HG03045 (cell line): ENCODE results near the gene NGEF.
"Not testable (repeated sequence)": the region's sequence is repeated elsewhere in the genome, so short reads cannot be mapped to it uniquely, and the experiment has no call there.

ENCODE experiments used
- ATAC-seq: cut with Tn5 transposase; IDR thresholded peaks from one replicate; pipeline ENCODE4 v1.9.1; 2021; ENCODE audit warnings: mild to moderate bottlenecking, moderate library complexity; ENCODE audit not compliant: unreplicated experiment

The NGEF gene

DNA sequence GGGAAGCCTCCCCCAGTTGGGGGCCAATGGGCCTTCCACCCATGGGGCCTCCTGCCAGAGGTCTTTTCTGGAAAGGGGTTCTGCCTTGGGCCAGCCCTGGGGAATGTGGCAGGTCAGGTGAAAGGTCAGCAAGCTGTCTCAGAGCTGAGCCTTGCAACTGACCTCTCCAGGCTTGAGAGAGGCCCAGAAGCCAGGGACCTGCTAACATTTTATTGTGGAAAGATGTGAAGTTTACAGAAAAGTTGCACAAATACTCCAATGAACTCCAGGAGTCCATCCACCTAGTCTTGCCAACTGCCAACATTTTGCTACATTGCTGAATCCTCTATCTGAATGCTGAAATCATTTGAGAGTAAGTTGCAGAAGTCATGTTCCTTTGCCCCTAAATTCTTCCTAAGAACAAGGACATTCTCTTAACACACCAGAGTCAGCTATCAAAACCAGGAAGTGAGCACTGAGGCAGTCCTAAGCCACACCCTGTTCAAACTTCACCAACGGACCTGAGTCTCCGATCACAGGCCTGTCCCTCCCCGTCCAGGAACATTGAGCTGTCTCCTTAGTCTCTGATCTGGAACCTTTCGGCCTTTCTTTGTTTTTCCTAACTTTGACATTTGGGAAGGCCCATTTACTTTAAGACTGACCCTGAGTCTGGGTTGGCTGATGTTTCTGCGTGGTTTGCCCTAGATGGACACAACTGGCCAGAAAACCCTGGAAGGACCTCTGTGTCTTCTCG is 139.0 kb downstream of the NGEF start:
- no peak for ATAC-seq

GRCh38 chr2:232873292-232873908 is 139.7 kb downstream of the NGEF start:
- ATAC-seq: no peak

DNA sequence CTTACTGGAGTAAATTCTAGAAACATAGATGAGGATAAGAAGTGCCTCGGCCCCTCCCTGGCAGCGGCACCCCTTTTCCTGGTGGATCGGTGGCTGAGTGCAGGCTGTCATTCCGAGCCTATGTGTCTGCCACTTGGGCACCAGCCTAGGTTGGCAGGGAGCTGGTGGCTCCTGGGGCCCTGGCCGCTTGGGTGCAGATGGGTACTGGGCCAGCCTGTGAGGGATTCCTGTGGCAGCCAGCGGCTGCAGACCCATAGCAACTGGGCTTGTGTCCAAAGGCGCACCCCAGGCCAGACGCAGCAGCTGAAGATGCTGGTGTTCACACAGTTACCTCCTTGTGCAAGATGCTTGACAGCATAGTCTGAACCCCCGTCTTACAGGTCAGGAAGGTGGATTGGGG is 140.2 kb downstream of the NGEF start:
- no peak for ATAC-seq

DNA sequence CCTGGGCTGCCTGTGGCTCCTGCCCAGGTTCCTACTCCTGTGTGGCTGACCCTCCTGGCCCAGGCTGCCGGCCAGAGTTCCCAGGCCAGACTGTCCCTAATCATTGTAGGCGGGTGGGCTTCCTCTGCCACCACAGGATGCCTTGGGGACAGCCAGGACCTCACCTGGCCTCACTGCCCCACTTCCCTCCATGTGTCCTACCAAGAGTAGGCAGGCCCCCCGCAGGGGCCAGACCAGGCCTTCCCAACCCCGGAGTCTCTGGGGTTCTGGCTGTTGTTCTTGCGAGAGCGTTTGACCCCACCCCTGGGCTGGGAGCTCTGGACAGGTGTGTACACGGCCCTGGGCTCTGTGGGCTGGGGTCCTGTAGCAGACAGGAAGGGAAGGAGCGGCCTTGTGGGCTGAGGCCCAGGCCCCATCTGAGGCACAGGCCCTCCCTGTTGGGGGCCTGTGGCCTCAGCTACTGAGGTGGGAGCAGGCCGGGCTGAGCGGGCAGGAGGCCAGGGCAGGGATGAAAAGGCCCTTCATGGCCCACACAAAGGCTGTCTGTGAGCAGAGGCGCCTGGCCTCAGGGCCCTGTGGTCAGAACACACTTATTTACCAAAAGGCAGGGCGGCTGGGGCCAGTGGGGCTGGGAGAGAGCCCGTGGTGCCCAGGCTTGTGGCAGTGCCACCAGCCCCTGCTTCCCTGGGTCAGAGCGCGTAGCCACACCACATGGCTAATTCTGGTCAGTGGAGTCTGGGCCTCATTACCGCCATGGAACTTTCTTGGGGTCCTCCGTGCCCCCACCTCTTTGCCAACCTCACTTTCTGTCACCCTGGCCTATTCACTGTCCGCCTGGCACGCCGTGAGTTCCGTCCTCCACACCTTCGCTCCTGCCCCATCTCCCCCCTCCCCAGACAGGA is 141.0 kb downstream of the NGEF start:
- no peak for ATAC-seq

- ATAC-seq: no peak
Measured at GRCh38 chr2:232871418-232871834, 141.6 kb downstream of the NGEF start.

- no peak for ATAC-seq
Measured at GRCh38 chr2:232870766-232871371, 142.2 kb downstream of the NGEF start.

DNA sequence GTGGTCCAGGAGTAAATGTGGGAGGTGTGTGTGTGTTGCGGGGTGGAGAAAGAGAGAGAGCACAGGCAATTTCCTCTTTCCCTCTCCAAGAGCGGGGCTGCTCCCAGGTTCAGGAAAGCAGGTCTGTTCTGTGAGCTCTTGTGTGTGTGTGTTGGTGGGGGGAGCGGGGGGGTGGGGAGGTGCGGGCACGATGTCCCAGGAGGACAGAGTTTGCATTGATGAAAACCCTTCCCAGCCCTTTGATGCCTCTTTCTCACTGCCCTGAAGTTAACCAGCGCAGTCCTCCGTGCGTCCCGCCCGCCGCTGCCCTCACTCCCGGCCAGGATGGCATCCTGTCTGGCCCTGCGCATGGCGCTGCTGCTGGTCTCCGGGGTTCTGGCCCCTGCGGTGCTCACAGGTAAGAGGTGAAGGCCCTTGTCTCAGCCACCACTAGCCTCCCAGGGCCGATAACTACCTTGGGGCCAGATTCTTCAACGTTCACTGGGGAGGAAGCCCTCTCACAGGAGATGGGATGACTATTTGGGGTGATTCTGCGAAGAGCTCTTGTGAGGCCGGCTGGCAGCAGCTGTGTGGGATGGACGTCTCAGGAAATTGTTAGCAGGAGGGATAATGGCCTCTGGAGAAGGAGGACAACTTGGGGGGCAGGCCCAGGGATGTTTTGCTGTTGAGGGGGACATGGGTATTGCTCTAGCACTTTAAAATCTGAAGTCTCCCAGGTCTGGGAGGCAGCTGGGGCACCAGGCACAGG is 142.9 kb downstream of the NGEF start, which contains the start of gene SNORC:
Gene SNORC (plus strand): TSS at position 247 of the 748 bp plus-strand sequence. CDS start 78 bp downstream, at position 325.
- no peak for ATAC-seq

DNA sequence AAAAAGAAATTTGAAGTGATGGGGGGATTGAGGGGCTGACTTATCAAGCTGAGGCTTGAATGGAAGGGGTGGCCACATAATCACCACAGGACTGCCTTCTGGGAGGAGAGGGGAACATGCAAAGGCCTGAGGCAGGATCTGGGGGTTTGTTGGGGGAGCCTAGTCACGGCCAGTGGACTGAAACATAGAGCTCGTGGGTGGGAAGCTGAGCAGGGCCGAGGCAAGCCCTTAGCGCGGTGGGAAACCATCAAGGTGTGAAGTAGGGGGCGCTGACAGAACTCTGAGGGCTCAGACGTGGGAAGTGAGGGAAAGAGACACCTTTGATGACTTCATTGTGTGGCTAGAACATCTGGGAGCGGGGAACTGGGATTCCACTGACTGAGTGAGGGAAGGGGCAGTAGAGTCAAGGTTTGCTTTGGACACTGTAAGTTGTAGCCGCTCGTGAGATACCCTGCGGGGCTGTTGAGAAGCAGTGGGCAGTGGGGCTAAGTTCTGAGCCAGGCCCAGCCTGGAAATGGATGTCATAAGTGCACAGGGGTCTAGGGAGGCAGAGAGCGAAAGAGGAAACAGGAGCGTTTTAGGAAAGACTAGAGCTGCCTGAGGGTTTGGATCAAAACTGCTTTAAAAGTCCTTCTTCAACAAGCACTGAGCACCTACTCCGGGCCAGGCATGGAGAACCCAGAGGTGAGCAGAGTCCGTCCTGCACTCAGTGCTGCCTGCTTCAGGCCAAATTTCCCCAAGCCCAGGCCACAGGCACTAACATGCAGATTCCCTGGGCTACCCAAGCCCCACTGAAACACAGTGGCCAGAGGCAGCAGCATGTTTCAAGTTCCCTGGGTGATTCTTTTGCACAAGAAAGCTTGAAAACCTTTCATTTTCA is 143.7 kb downstream of the NGEF start:
- no peak for ATAC-seq

DNA sequence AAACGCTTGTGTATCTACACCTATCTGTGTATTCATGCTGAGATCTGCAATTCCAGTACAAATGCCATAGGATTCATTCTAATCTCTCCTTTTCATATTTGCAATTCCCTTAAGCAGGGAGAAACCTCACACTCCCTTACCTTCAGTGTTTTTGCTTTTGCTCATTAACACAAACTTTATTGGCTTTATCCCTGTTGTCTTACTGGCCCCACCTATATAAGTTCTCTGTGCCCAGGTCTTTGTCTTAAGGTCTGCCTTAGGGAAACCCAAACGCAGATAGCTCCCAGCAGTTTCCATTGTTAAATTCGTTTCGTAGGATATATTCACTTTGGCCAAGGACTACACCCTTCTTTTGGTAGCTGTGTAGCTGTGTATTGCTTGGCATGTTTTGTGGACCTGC is 147.0 kb downstream of the NGEF start:
- no peak for ATAC-seq

GRCh38 chr2:232865165-232865564 is 147.9 kb downstream of the NGEF start:
- ATAC-seq: no peak

DNA sequence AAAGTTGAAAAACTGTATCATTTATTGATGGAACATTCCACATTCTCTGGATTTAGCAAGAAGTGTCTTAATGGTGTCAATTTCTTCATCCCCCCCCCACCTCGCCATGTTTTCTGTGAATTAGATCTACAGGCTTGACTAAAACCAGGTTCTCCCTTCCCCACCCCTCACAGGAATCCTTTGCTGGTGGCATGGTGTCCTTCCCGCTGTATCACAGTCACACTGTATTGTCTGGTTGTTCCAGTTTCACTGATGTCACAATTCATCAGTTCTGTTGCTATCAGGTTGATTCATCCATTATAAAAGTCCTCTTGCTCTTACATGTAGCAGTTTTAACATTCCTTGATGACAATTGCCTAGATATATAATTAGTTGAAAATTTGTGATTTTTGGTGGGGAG is 149.1 kb downstream of the NGEF start:
- no peak for ATAC-seq

DNA sequence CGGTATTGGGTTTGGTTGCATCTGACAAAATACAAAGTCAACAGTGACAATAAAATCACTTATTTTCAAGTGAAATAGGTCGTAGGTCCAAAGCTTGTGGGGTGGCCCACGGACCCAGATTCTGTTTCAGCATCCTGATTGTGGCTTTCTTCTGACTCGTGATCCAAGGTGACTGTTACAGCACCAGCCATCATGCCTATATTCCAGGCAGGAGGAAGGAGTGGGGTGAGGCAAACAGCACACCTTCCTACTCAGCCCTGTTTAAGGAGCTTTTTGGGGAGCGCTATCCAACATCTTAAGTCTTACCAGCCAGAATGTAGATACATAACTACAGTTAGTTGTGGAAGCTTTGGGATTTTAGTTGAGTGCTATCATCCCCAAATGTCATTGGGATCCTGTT is 151.7 kb downstream of the NGEF start:
- ATAC-seq: no peak

- no peak for ATAC-seq
Measured at GRCh38 chr2:232860593-232861241, 152.3 kb downstream of the NGEF start.

- no peak for ATAC-seq
Measured at GRCh38 chr2:232859385-232859916, 153.6 kb downstream of the NGEF start.

GRCh38 chr2:232857158-232857563 is 155.9 kb downstream of the NGEF start:
- ATAC-seq: no peak

DNA sequence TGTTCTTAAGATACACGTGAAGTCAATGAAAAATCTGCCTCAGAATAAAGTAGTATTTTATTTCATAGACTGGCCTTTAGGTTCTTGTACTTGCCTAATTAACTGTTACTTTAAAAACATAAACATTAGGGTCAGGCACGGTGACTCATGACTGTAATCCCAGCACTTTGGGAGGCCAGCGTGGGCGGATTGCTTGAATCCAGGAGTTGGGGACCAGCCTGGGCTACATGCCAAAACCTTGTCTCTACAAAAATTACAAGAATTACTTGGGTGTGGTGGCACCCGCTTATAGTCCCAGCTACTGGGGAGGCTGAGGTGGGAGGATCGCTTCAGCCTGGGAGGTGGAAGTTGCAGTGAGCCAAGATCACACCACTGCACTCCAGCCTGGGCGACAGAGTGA is 159.0 kb downstream of the NGEF start:
- ATAC-seq: no peak

DNA sequence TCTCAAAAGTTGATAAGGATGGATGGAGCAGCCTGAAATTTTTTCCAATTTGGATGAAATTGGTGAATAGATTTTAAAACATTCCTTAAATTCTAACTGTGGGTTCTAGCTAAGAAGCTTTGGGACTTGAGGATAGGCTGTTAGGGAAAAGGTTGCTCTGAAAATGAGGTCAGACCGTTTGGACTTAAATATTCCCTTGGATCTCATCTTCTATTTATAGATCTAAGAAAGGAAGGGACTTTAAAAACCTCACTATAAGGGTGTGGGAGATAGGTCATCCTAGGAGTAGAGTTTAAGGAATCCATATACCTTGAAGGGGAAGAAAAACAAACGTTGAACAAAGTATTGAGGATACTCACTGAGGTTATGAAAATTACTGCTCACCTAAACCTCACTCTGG is 160.4 kb downstream of the NGEF start:
- ATAC-seq: no peak

GRCh38 chr2:232852081-232852480 is 161.0 kb downstream of the NGEF start:
- ATAC-seq: not testable (repeated sequence)

DNA sequence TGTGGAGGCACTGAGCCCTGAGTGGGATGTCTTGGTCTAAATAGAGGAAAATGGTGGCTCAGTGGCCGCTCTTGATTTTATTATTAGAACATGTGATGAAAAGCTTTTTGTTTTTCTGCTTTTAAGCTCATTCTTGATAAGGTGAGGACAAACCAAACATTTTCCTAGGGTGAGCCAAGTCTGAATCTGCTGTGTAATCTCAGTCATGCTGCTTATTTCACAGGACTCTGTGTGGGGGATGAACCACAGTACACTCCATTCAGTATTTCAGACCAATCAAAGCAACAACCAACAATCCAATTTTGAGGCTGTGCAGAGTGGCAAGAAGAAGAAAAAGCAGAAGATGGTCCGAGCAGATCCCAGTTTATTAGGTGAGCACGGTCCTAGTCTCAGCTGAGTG is 163.0 kb downstream of the NGEF start:
- ATAC-seq: no peak
